WTC11 (cell line): Measurements from ENCODE around the gene DAB1.

Source experiments
- CBFB ChIP-seq: sonication (generic); formaldehyde crosslinking; IDR thresholded peaks from 2 replicates; pipeline ENCODE4 v1.8.1; 2022; ENCODE audit warnings: mild to moderate bottlenecking, low read depth, missing genetic modification reagents
- CTCF ChIP-seq: fragments of 200-600 bp; IDR thresholded peaks from 2 replicates; pipeline ENCODE4 v1.8.0; 2022; ENCODE audit warnings: antibody characterized with exemption
- ESRRA ChIP-seq: sonication (generic); formaldehyde crosslinking; IDR thresholded peaks from 2 replicates; pipeline ENCODE4 v1.8.1; 2022; ENCODE audit warnings: mild to moderate bottlenecking, missing genetic modification reagents, borderline replicate concordance
- FOXP1 ChIP-seq: sonication (generic); formaldehyde crosslinking; IDR thresholded peaks from 2 replicates; pipeline ENCODE4 v1.8.0; 2022; ENCODE audit warnings: missing genetic modification reagents, mild to moderate bottlenecking, moderate library complexity, borderline replicate concordance
- GABPB1 ChIP-seq: sonication (generic); formaldehyde crosslinking; IDR thresholded peaks from 2 replicates; pipeline ENCODE4 v1.8.1; 2023; ENCODE audit warnings: mild to moderate bottlenecking, missing genetic modification reagents
- JAZF1 ChIP-seq: fragments of 250-450 bp; sonication (Bioruptor Pico); IDR thresholded peaks from 2 replicates; pipeline ENCODE4 v1.9.0; 2021; ENCODE audit warnings: moderate library complexity, mild to moderate bottlenecking, inconsistent platforms
- USF2 ChIP-seq: sonication (generic); formaldehyde crosslinking; IDR thresholded peaks from 2 replicates; pipeline ENCODE4 v1.8.1; 2023; ENCODE audit warnings: mild to moderate bottlenecking, missing genetic modification reagents, moderate library complexity

GRCh38 chr1:57440096-57440495 lies 16.2 kb upstream of the DAB1 start:
- TF ChIP-seq FOXP1 (no peak), JAZF1 (no peak), CTCF (no peak), ESRRA (CRISPR knock-in tag) (no peak), GABPB1 (CRISPR knock-in tag) (no peak), USF2 (CRISPR knock-in tag) (no peak), CBFB (CRISPR knock-in tag) (no peak)
